Aortic smooth muscle cell (primary cell): Measurements from ENCODE around the gene GRHPR. TPM values are rescaled to one million over a fixed set of nuclear protein-coding genes. Genes with fewer than 3 reads are reported as not detected.

Experiments
- total RNA-seq: library from RNA; depleted of rRNA; stranded (reverse); fragments of >200 nt; gene quantifications from 2 replicates; pipeline ENCODE4 v1.2.3, GENCODE V29; 2014

GRHPR gene
- 101 and 103 TPM in 2 replicates for total RNA-seq

DNA sequence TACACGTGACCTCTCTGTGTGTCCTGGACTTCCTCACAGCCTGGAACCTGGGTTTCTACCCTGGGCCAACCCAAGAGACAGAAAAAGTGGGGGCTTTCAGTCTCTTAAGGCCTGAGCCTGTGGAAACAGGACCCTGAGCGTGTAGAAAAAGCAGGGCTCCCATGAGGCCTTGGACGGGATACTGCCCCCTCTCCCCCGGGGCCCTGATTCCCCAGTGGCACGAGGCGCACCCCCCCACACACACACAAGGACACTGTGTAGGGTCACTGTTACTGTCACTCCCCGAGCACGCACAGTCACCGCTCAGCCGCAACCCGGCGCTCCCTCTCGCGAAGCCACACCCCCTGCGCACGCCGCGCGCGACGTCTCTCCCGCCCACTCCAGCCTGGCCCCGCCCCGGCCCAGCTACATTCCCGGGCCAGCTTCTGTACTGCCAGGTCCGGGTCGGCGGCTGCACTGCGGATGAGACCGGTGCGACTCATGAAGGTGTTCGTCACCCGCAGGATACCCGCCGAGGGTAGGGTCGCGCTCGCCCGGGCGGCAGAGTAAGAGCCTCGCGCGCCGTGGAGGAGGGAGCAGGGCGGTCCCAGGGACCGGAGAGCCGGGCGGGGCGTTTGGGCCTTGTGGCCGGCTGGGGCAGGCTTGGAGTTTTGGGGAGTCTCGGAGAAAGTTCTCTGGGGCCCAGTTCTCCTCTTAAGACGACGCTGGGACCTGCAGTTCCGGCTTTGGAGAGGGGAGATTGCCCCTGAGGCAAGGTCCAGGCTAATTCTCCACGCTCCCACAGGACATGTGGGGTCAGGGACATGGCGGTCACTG lies at the start of gene GRHPR:
Gene GRHPR, plus strand, starts transcription at position 408 of the 816 bp plus-strand sequence. Its CDS starts 55 bp downstream, at position 463.

DNA sequence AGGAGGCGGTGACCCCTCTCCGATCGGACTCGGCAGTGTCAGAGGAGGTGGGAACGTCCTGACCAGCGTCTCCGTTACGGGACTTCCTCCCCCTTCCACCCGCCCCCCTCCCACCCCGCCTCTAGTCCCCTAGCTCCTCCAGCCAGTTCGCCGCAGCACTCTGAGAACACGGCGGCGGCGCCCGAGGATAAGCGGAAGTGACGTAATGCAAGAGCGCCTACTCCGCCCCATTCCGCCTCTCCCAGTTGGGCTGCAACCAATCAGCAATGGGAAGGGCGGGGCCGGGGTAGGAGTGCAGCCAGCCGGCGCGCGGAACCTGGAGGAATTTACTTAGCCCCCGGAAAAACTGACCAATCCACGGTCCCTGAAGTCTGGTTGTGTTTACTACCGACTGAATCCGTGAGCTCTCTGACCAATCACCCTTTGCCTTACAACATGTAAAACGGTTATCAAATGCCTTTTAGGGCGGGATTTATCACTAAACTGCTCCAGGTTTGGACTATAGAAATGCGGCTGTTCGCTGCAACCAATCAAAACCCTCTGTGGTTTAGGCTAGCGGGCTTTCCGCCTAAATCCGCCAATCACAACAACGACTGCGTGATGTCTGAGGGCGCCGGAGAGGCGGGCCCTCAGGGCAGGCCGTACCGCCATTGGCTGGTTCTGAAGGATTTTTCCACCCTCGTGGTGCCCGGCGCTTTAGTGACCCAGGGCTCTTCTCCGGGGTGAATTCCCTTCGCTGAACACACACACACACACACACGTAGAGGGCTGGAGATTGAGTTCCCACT lies 42.9 kb downstream of the GRHPR start, which contains the start of gene ZBTB5:
Gene ZBTB5, minus strand, starts transcription at position 202 of the 788 bp plus-strand sequence. CDS start 22,899 bp downstream, outside the sequence.

DNA sequence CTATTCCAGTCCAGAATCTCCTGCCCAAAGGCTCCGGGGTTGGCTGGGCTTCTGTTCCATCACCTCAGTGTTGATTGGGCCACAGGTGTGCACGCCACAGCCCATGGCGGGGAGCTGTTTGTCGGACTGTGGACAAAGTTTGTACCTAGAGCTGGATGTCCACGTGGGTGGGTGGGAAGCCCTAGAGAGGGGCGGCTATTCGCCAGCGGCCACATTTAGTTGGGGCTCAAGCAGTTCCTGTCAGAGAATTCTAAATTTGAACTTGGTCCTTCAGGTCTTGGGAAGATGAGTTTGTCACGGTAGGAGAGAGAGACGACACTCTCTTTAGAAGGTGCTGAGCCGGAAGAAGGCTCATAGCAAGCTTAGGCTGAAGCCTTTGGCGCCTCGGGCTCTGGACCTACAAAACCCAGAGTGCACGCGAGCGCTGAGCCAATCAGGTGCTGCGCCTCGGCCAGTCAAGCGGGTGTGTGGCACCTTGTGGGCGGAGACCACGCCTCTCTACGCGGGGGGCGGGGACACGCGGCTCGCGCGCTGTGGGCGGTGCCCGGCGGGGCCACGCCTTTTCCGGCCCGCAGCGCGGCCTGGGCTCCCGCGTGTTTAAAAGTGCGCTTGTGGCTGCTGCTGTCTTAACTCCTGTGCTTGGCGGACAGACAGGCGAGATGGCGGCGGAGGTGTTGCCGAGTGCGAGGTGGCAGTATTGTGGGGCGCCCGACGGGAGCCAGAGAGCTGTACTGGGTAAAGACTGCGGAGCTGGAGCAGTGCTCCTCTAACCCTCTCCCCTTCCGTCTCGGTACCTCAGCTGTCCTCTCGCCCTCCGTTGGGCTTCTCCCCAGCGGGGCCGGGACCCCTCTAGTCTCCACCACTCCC lies 63.1 kb downstream of the GRHPR start, which contains the start of gene POLR1E:
Gene POLR1E, plus strand, starts transcription at position 560 of the 867 bp plus-strand sequence. Its CDS starts 100 bp downstream, at position 660.

Other genes with a start within 250 kb of the GRHPR start
- 6.3 and 7.0 TPM in 2 replicates for gene ZBTB5, start 42.8 kb downstream of the GRHPR start, total RNA-seq
- 21.5 and 28.1 TPM in 2 replicates for gene POLR1E, start 63.3 kb downstream of the GRHPR start, total RNA-seq
- gene FBXO10, start 153.7 kb downstream of the GRHPR start, total RNA-seq = 8.3 and 9.5 TPM in 2 replicates
- gene TOMM5, start 169.9 kb downstream of the GRHPR start, total RNA-seq = 117 and 140 TPM in 2 replicates
- not detected in 2 replicates for gene FRMPD1, start 228.3 kb downstream of the GRHPR start, total RNA-seq